Measurements from ENCODE around the gene CD4.
"Not testable (repeated sequence)": the region's sequence is repeated elsewhere in the genome, so short reads cannot be mapped to it uniquely, and the experiment has no call there.

Gene CD4

DNA sequence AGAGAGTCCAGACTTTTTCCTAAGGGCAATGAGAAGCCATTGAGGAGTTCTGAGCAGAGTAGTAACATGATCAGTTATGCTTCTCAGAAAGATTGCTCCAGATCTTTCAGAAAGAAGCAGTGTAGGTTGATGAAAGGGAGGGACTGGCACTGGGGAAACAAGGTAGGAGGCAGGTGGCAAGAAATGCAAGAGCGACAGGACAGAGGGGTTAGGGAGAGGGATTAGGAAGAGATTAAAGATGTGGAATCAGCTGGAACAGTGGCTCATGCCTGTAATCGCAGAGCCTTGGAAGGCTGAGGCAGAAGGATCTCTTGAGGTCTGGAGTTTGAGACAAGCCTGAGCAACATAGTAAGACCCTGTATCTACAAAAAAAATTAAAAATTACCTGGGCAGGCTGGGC, 58.3 kb downstream of the CD4 start:
- no peak for DNase-seq (ENCODE audit: low spot score)

GRCh38 chr12:6849427-6849826, 60.1 kb downstream of the CD4 start:
- DNase-seq (ENCODE audit: low spot score): no peak

DNA sequence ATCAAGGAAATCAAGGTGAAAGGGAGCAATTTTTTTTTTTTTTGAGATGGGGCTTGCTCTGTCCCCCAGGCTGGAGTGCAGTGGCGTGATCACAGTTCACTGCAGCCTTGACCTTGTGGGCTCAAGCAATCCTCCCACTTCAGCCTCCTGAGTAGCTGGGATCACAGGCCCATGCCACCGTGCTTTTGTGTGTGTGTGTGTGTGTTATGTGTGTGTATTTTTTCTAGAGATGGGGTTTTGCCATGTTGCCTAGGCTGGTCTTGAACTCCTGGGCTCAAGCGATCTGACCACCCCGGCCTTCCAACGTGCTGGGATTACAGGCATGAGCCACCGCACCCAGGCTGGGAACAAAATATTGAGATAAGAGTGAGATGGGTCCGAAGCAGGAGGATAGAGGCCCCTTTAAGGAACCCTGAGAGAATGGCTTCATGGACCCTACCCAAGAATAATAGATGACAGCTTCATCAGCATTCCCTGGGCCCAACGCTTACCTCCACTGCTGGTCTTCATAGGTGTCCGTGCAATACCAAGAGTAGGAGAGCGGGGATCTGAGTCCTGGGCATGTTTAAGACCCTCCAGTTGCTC, 60.7 kb downstream of the CD4 start:
- no peak for DNase-seq (ENCODE audit: low spot score)

DNA sequence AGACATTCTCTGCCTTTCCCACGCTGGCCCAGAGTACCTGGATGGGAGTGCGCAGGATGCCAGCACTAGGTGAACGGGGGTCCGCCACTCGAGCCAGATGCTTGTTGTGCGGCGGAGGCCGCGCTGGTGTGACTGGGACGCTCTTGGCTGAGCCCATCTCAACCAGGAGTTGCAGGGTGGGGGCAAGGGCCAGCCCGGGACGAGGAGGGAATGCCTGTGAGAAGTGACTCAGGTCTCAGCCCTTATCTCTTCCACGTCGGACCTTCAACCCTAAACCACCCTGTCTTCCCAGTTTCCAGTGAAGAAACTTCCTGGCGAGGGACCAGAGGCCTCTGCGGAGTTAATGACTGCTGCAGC, 61.4 kb downstream of the CD4 start:
- no peak for DNase-seq (ENCODE audit: low spot score)

DNA sequence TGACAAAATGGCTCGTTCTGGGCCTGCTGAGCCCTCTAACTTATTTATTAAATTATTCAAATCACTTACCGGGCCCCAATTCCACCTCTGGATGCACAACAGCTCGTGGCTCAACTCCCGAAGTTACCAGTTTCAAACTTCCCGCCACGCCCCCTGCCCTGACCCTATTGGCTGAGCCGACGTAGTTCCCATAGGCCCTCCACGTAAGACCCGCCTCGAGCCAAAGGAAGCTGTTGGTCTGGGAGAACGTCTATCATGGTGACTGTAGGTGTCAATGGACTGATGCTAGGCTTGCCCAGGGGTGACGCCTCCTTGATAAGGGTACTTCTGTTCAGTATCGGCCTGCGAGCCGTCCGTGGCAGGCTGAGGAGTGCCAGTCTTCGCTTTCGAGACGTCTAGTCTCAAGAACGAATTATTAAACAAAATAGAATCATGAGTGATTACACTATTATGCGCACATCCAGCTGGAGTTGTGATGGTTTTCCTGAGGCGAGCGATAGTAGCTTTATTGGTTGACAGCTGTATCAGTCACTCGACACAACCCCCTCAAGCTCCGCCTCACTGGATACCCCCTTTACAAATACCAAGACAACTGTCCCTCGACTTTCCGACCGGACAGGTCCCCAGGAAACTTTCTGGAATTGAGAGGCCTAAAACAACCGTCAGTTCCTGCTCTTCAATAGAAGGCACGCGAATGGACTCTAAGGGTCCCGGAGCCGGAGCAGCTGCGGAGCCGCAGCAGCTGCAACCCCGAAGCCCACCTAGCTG, 62.0 kb downstream of the CD4 start, which contains the start of gene CDCA3:
Gene CDCA3, minus strand, starts transcription at position 134 of the 768 bp plus-strand sequence. CDS start 334 bp downstream, outside the sequence.
- peak; percentile 100 for DNase-seq (ENCODE audit: low spot score)

- DNase-seq (ENCODE audit: low spot score): peak; percentile 100
These were observed 62.8 kb downstream of the CD4 start, which contains the start of gene USP5 for GRCh38 chr12:6851921-6852650. TSS of gene USP5 (plus strand) at chr12:6852150. CDS start at chr12:6852180, 30 bp downstream.

DNA sequence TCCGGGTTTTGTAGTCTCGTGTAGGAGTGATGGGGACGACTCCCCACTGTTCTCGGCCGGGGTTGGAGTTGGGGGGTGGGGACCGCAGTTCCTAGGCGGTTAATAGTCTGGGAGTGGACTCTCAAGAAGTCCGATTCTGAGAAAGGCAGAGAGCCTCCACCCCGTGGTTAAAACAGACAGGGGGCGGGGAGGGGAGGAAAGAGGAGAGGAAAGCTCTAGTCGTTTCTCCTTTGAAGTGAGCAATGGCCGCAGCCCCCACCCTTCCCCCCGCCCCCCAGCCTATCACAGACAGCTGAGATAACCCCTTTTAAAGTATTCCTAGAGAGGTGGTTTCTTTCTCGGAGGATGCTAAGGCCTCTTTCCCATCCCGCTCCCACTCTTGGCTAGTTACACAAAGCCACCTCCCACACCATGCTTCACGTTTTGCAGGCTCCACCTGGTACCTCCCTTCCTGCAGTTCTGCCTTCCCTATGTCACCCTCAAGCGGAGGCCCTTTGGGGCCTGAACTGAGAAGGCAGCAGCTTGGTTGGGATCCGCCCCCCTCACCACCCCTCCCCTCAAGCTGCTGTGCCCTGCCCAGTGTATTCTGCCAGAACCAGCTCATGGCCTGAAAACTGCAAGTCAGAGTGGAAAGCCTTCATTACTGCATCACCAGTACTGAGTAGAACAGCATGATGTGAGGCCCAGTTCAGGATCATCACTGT, 63.5 kb downstream of the CD4 start:
- peak; percentile 84 for DNase-seq (ENCODE audit: low spot score)

DNA sequence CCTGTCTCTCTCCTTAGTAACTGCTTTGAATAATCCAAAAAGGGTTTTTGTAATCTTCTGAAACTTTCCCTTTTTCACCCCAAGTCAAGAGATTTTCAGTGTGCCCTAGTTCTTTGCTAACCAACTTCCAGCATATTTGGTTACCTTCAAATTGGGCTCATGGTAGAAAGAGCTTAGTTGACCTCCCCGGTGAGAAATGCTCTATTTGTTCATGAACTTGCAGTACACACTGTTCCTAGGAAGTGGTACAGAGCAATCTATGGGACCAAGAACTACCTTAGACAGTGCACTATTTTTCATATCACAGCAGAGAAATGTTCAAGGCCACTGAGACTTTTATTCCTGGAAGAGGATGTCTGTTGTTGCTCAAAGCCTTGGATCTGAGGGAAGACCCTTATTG, 64.3 kb downstream of the CD4 start:
- no peak for DNase-seq (ENCODE audit: low spot score)

DNA sequence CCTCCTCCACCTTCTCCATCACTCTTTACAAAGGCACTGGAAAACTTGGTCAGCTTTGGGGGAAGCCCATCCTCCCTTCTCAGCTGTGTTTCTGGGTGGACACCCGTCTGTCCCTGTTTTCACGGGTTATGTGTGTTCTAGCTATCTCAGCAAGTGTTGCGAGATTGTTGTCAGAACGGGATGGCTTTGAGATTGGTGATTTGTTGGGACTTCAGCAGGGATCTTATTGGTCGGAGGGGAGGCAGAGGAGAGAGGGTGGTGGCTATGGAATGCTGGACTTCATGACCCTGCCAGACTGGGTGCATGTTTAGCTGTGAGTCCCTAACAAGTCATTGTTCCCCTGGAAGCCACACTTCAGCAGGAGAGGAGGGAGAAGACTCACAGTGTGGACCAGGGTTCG, 64.7 kb downstream of the CD4 start:
- no peak for DNase-seq (ENCODE audit: low spot score)

DNA sequence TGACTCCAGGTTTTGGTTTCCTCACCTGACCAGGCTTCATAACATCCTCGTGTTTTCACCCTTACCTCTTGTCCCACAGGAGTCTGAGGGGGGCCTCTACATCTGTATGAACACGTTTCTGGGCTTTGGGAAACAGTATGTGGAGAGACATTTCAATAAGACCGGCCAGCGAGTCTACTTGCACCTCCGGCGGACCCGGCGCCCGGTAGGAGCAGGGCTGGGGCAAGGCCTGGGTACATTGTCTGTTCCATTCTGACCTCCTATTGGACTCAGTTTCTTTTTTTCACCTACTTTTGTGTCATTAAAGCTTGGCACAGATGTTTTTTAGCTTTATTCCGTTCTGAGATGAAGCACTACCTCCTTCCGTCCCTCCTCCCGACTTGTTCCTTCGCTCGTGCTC, 66.0 kb downstream of the CD4 start:
- DNase-seq (ENCODE audit: low spot score): no peak

GRCh38 chr12:6858799-6859198, 69.5 kb downstream of the CD4 start:
- no peak for DNase-seq (ENCODE audit: low spot score)

DNA sequence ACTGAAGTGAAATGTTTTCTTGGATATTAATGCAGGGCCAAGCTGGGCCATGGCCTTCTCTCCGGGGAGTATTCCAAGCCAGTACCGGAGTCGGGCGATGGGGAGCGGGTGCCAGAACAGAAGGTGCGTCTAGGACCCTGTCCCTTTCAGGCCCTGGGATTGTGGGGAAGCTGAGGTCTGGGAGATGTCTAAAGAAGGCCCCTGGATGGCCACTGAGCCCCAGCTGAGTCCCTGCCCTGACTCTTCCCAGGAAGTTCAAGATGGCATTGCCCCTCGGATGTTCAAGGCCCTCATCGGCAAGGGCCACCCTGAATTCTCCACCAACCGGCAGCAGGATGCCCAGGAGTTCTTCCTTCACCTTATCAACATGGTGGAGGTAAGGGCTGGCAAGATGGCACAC, 70.8 kb downstream of the CD4 start:
- no peak for DNase-seq (ENCODE audit: low spot score)

DNA sequence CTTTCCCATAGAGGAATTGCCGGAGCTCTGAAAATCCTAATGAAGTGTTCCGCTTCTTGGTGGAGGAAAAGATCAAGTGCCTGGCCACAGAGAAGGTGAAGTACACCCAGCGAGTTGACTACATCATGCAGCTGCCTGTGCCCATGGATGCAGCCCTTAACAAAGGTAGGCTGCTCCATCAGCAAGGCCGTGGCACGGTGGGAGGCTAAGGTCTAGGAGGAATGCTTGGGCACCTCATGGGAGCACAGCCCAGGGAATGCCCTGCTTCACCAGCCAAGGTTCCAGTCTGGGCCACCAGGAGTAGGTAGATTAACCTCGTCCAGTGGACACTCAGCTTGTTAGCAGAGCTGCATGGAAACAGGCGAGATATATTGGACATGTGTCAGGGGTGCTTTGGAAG, 71.6 kb downstream of the CD4 start:
- DNase-seq (ENCODE audit: low spot score): no peak

- no peak for DNase-seq (ENCODE audit: low spot score)
These were observed 72.1 kb downstream of the CD4 start for GRCh38 chr12:6861391-6861790.

DNA sequence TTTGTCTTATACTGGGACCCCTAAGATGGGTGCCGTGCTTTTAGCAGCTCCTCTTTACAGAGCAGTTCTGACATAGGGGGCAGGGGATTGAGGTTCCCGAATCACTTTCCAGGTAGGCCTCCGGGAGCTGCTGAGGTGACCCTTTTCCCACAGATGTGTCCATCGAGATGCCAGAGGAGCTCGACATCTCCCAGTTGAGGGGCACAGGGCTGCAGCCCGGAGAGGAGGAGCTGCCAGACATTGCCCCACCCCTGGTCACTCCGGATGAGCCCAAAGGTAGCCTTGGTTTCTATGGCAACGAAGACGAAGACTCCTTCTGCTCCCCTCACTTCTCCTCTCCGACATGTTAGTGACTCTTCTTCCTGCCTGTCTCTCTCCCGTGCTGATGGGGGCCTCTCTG, 73.7 kb downstream of the CD4 start:
- DNase-seq (ENCODE audit: low spot score): no peak

DNA sequence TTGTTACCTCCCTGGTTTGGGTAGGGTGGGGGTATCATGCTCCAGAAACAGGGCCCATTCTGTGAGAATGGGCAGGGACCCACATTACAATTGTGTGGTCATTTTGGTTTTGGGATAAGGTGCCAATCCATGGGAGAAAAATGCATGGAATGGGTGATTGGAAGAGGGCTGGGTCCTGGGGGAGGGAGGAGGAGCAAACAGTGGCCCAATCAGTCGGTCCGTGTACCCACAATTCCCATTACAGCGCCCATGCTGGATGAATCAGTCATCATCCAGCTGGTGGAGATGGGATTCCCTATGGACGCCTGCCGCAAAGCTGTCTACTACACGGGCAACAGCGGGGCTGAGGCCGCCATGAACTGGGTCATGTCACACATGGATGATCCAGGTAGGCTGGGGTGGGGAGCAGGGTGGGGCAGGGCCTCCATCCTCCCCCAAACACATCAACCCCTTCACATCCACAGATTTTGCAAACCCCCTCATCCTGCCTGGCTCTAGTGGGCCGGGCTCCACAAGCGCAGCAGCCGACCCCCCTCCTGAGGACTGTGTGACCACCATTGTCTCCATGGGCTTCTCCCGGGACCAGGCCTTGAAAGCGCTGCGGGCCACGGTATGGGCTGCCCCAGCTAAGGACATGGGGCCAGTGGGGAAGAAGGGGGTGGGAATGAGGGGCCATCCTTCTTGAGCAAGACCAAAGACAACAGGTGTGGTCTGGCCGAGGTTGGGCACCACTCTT, 74.4 kb downstream of the CD4 start:
- DNase-seq (ENCODE audit: low spot score): no peak

- DNase-seq (ENCODE audit: low spot score): not testable (repeated sequence)
These were observed 76.0 kb downstream of the CD4 start for GRCh38 chr12:6865307-6865706.

- no peak for DNase-seq (ENCODE audit: low spot score)
These were observed 77.0 kb downstream of the CD4 start for GRCh38 chr12:6866163-6866919.

GRCh38 chr12:6866920-6867412, 77.6 kb downstream of the CD4 start:
- DNase-seq (ENCODE audit: low spot score): no peak

DNA sequence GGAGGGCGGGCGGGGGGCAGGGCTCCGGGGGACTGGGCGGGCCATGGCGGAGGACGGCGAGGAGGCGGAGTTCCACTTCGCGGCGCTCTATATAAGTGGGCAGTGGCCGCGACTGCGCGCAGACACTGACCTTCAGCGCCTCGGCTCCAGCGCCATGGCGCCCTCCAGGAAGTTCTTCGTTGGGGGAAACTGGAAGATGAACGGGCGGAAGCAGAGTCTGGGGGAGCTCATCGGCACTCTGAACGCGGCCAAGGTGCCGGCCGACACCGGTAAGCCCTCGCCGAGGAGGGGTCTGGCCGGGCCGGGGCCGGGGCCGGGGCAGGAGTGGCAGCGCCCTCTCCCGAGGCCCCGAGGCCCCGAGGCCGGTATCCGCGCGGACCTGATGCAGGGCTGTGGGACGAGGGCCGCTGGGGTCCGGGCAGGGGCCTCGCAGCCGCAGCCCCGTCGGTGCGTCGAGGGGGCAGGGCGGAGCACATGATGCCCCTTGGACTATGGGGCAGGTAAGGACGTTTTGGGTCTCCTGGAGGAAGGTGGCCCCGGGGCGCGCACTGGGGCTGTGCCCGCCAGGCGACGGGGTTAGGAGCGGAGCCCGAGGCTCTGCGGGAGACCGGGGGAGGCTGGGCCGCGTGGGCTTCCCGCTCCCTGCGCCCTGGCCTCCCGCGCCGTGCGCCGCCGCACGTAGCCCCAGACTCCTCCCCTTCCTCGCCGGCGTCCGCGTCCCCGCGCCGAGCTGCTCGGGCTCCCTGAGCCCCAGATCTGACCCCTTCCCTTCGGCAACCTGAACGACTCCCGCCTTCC, 78.3 kb downstream of the CD4 start, which contains the start of gene TPI1:
Gene TPI1, plus strand, starts transcription at position 119 of the 798 bp plus-strand sequence. Its CDS starts 36 bp downstream, at position 155.
- peak; percentile 82 for DNase-seq (ENCODE audit: low spot score)

Measured in NAMALWA (cell line).